Diencephalon (tissue), 1 donor: ENCODE results near the gene ANAPC13. TPM values are rescaled to one million over a fixed set of nuclear protein-coding genes. Genes with fewer than 3 reads are reported as not detected.

Experiments
- total RNA-seq: library from RNA; depleted of rRNA; stranded (reverse); fragments of >200 nt; gene quantifications from one replicate; pipeline ENCODE4 v1.2.3, GENCODE V29; 2014

Gene ANAPC13, protein sequence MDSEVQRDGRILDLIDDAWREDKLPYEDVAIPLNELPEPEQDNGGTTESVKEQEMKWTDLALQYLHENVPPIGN
- 55.6 TPM for total RNA-seq

DNA sequence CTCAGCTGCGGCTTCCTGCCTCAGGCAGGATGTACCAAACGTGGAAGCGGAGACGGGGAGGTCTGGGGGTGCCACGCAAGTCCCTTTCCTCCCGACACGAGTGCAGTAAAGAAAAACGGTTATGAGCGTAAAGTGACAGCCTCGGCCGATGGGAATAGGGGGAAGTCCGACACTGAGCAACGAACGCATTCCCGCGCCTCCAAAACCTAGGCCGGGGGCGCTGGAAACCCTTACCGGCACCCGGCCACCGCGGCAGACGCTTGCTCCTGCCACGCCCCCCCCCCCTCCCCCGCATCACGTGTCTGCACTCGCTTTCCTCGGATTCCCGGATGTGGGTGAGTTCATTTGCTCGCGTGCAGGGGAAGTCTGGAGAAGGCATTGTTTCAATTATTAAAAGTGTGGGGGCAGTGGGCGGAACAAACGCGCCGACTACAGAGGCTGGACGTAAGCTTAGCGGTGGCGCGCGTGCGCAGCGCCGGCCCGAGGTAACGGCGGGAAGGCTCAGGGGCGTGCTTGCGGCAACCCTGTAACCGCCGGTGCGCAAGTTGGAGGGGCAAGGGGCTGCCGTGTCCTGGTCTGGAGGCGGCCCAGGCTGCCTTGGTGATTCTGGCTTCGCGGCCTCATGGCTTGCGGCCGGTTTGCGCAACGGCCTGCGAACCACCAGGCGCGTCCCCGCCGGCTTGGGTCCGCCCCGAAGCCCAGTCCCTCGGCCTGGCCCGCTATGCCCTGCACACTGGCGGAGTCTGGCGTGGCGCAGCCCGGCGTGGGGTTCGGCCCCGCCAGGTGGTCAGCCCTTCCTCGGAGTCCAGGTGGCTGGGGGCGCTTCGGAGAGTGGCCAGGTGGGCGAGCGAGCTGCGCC lies at the start of gene ANAPC13, which contains the start of gene CEP63:
Gene ANAPC13 (minus strand): TSS at position 268 of the 859 bp plus-strand sequence. CDS start 3,081 bp downstream, outside the sequence.
Gene CEP63 (plus strand): TSS at position 340 of the 859 bp plus-strand sequence. CDS start 9,264 bp downstream, outside the sequence.

Other genes with a start within 250 kb of the ANAPC13 start
- gene RYK, start 235.1 kb downstream of the ANAPC13 start, total RNA-seq, result 86.3 TPM
- 42.9 TPM for gene AMOTL2, start 111.5 kb downstream of the ANAPC13 start, total RNA-seq
- 28.1 TPM for gene CEP63, start 72 bp upstream of the ANAPC13 start, total RNA-seq
- 1.6 TPM for gene KY, start 165.0 kb upstream of the ANAPC13 start, total RNA-seq